ENCODE data around the gene HS3ST5. TPM values are rescaled to one million over a fixed set of nuclear protein-coding genes. Genes with fewer than 3 reads are reported as not detected.
"Not testable (repeated sequence)": the region's sequence is repeated elsewhere in the genome, so short reads cannot be mapped to it uniquely, and the experiment has no call there.

HS3ST5 gene
- total RNA-seq, 1 donor from 2014 or later, result 0.11 TPM

GRCh38 chr6:114068771-114069170 lies 274.1 kb downstream of the HS3ST5 start:
- DNase-seq (ENCODE audit: low spot score), result no peak
- intact Hi-C loops (cut with DNase I), result no loop called here

- intact Hi-C loops (cut with DNase I), result no loop called here
- DNase-seq (ENCODE audit: low spot score), result no peak
Observed at GRCh38 chr6:114068116-114068515, 274.7 kb downstream of the HS3ST5 start.

- intact Hi-C loops (cut with DNase I), result no loop called here
Observed at GRCh38 chr6:114064862-114065261, 278.0 kb downstream of the HS3ST5 start.

GRCh38 chr6:114063956-114064355 lies 278.9 kb downstream of the HS3ST5 start:
- intact Hi-C loops (cut with DNase I), result no loop called here
- DNase-seq (ENCODE audit: low spot score), result no peak

More at GRCh38 chr6:114064862-114065261, 278.0 kb downstream of the HS3ST5 start:
- DNase-seq (ENCODE audit: low spot score), result no peak

GRCh38 chr6:114062199-114062598 lies 280.6 kb downstream of the HS3ST5 start:
- intact Hi-C loops (cut with DNase I), result no loop called here
- no peak for DNase-seq (ENCODE audit: low spot score)

DNA sequence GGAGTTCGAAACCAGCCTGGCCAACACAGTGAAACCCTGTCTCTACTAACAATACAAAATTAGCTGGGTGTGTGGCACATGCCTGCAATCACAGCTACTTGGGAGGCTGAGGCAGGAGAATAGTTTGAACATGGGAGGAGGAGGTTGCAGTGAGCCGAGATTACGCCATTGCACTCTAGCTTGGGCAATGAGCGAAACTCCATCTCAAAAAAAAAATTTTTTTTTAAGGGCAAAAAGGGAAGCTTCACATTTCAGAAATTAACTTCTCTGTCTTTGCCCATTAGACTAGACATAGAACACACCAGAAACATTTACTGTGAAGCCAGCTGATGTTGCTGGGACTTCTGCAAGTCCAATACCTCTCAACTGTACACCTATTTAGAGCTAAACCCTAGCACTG lies 281.1 kb downstream of the HS3ST5 start:
- intact Hi-C loops (cut with DNase I), result no loop called here
- no peak for DNase-seq (ENCODE audit: low spot score)

GRCh38 chr6:114061116-114061515 lies 281.7 kb downstream of the HS3ST5 start:
- intact Hi-C loops (cut with DNase I), result no loop called here
- no peak for DNase-seq (ENCODE audit: low spot score)

GRCh38 chr6:114058435-114058834 lies 284.4 kb downstream of the HS3ST5 start:
- intact Hi-C loops (cut with DNase I), result no loop called here

GRCh38 chr6:114055763-114056162 lies 287.1 kb downstream of the HS3ST5 start:
- intact Hi-C loops (cut with DNase I), result no loop called here
- no peak for DNase-seq (ENCODE audit: low spot score)

More at GRCh38 chr6:114058435-114058834, 284.4 kb downstream of the HS3ST5 start:
- DNase-seq (ENCODE audit: low spot score), result no peak

DNA sequence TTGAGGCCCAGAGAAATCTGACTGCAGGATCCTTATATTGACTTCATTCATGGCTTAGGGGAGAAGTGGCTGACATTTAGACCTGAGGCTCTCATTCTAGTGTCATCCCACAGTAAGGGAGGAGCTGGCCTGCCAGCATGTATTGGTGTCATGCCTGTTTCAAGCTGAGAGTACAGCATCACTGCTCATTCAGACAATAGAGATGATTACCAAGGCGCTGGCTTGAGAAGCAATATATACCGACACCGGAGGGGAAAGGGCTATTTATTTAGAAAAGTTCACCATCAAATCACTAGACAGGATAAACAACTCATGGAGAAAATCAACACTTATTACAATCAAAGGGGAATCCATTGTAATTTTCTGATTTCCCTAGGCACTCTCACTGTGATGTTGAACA lies 287.5 kb downstream of the HS3ST5 start:
- intact Hi-C loops (cut with DNase I), result no loop called here
- no peak for DNase-seq (ENCODE audit: low spot score)

- intact Hi-C loops (cut with DNase I), result no loop called here
- DNase-seq (ENCODE audit: low spot score), result no peak
Observed at GRCh38 chr6:114053791-114054190, 289.0 kb downstream of the HS3ST5 start.

DNA sequence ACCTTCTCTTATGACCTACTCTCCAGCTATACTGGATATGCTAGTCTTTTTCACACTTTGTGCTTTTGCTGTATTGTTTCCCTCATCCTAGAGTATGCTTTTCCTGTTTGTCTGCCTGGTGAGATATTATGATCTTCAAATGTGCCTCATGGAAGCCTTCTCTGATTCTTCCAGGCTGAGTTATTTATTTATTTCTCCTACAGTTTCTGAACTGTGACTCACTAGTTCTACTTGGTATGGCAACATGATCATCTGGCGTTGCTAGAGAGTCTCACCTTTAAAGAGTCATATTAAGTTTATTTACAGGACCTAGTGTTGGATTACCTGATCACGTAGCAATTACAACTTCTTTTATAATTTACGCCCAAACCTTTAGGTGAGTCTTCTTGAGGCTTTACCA lies 290.7 kb downstream of the HS3ST5 start:
- intact Hi-C loops (cut with DNase I), result no loop called here
- no peak for DNase-seq (ENCODE audit: low spot score)

- DNase-seq (ENCODE audit: low spot score), result no peak
- intact Hi-C loops (cut with DNase I), result no loop called here
Observed at GRCh38 chr6:114051031-114051430, 291.8 kb downstream of the HS3ST5 start.

DNA sequence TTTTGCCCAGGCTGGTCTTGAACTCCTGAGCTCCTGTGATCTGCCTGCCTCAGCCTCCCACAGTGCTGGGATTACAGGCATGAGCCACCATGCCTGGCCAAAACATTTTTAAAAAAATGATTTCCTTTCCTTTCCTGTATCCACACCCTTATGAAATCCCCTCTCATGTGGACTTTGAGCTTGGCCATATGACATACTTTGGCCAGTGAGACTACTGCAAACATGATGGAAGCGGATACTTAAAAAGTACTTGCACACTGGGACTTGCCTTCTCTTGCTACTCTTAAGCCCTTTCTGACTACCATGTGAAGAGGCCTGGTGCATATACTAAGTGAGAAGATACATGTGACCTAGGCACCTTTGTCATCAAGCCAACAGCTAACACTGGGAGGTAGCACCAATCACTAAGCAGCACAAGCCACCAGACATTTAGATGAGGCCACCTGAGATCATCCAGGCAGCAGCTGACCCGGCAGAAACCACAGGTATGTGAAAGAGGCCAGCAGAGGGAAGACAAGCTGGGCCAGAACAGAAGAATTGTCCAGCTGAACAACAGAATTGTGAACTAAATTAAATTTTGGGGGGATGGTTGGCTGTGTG lies 293.4 kb downstream of the HS3ST5 start:
- intact Hi-C loops (cut with DNase I), result no loop called here
- no peak for DNase-seq (ENCODE audit: low spot score)

- intact Hi-C loops (cut with DNase I); DNase-seq (ENCODE audit: low spot score): not testable (repeated sequence)
Observed at GRCh38 chr6:114044566-114044965, 298.3 kb downstream of the HS3ST5 start.

DNA sequence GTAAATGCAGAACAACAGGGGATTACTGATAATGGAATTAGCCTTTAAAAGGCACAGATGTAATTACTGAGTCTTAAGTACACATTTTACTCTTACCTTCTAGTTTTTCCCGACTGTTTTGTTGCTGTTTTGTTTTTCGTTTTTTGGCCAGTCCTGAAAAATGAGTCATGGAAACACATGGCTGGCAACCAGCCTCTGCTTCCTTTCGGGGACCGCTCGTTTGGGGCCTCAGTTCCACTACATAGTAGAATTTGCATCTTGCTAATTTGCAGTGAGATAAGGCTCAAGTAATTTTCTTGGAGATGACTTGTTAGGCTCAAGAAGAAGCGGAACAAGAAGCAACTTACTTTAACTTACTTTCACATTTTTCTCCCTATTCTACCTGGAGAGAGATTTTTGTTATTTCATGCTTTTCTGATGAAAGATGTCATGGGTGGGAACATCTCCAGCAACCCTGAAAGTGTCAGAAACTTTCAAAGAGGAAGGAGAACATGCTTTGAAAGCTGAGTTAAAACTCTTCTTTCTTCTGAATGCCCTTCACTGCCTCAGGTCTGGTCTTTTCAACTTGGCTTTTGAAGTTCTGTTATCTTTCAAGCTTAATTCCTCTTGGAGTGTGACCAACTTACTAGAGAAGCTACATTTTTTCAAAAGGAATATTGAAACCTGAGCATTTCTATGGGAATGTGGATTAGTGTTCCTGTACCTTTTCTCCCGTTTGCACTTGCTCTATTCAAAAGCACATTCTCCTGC lies 300.4 kb downstream of the HS3ST5 start:
- DNase-seq (ENCODE audit: low spot score), result no peak
- intact Hi-C loops (cut with DNase I), result no loop called here

- no peak for DNase-seq (ENCODE audit: low spot score)
- intact Hi-C loops (cut with DNase I), result no loop called here
Observed at GRCh38 chr6:114040871-114041270, 302.0 kb downstream of the HS3ST5 start.

- no peak for DNase-seq (ENCODE audit: low spot score)
- intact Hi-C loops (cut with DNase I), result no loop called here
Observed at GRCh38 chr6:114039841-114040240, 303.0 kb downstream of the HS3ST5 start.

DNA sequence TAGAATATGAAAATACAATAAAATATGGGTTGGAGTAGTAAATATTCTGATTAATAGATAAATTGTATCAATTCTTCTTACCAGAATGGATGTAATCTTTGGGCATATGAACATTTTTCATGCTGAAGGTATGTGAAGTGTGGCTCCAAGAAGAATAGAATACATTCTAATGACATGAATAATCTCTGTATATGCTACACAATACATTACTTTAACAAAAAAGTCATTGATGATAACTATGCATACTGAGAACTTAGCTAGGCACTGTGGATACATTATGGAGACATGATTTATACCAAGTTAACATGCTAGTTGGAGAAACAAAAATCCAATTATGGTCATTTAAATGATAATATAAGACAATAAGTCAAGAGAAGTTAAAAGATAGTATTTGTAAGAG lies 309.2 kb downstream of the HS3ST5 start:
- intact Hi-C loops (cut with DNase I), result no loop called here
- DNase-seq (ENCODE audit: low spot score), result no peak

DNA sequence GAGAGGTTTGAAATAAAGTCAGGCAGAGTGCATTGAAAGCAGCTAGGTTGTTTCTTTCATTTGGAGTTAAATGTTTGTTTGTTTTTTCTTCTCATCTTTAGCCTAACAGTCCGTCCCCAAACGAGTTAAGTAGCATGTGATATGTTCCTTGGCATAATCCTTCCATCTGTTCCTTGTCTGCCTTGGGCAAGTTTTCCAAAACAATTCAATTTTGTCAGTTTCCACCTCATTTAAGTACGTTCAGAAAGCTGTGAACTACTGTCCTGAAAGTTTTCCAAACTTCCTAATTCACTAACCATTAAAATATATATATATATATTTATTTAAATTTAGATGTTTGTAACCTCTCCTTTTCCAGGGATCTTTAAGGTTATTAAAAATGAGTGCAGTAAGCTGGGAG lies 310.1 kb downstream of the HS3ST5 start:
- DNase-seq (ENCODE audit: low spot score), result no peak

GRCh38 chr6:114030767-114031166 lies 312.1 kb downstream of the HS3ST5 start:
- intact Hi-C loops (cut with DNase I), result no loop called here

More for the DNA sequence above, 310.1 kb downstream of the HS3ST5 start:
- intact Hi-C loops (cut with DNase I), result no loop called here

More at GRCh38 chr6:114030767-114031166, 312.1 kb downstream of the HS3ST5 start:
- DNase-seq (ENCODE audit: low spot score), result no peak

Measured in cardiac septum (tissue), 1 donor.